ENCODE data around the gene RAD18.

GRCh38 chr3:8967553-8967952 is 4.3 kb upstream of the RAD18 start:
- TF ChIP-seq SMC3 (conservative IDR thresholded peaks at IDR 0.05; ENCODE audit: poor library complexity), result no peak
- no peak for TF ChIP-seq CTCF (IDR thresholded peaks at IDR 0.05; ENCODE audit: poor library complexity, severe bottlenecking)
- no peak for TF ChIP-seq POLR2AphosphoS5 (IDR thresholded peaks at IDR 0.05)
- no peak for TF ChIP-seq EP300 (conservative IDR thresholded peaks at IDR 0.05; ENCODE audit: poor library complexity, severe bottlenecking)
- no peak for TF ChIP-seq EZH2 (IDR thresholded peaks at IDR 0.05; ENCODE audit: borderline replicate concordance, insufficient read depth, low read length, poor library complexity, severe bottlenecking)
- no peak for TF ChIP-seq TAF1 (IDR thresholded peaks at IDR 0.05; ENCODE audit: low read depth)
- no peak for TF ChIP-seq MXI1 (conservative IDR thresholded peaks at IDR 0.05; ENCODE audit: poor library complexity, severe bottlenecking)
- TF ChIP-seq REST (IDR thresholded peaks at IDR 0.05; ENCODE audit: borderline replicate concordance), result no peak
- no peak for TF ChIP-seq RAD21 (conservative IDR thresholded peaks at IDR 0.05)
